DND-41 (cell line): ENCODE results near the gene BRK1.
A peak's percentile ranks its signal among the peaks of the same experiment; 100 is the strongest.

Experiments used
- ATAC-seq: fragments of 200-7000 bp; cut with Tn5 transposase; 3 replicates; pipeline ENCODE4 v1.9.1; 2021; ENCODE audit warnings: low read depth; ENCODE audit not compliant: insufficient read depth
- DNase-seq: peaks from one replicate; pipeline ENCODE4 v3.0.0-alpha.2; 2020
- H2AFZ ChIP-seq: 2 replicates; pipeline ENCODE4 v1.6.0; 2012; ENCODE audit warnings: low read depth, low read length
- H3K27ac ChIP-seq: 2 replicates; pipeline ENCODE4 v1.5.1; 2012; ENCODE audit warnings: low read length, inconsistent platforms
- H3K27me3 ChIP-seq: fragments of 200-600 bp; sonication (generic); 2 replicates; pipeline ENCODE4 v1.6.0; 2012; ENCODE audit warnings: low read length, mild to moderate bottlenecking, inconsistent platforms; ENCODE audit not compliant: insufficient read depth, poor library complexity
- H3K36me3 ChIP-seq: 2 replicates; pipeline ENCODE4 v1.5.1; 2012; ENCODE audit warnings: low read length, inconsistent platforms; ENCODE audit not compliant: insufficient read depth
- H3K4me1 ChIP-seq: 2 replicates; pipeline ENCODE4 v1.5.1; 2012; ENCODE audit warnings: mild to moderate bottlenecking, low read length; ENCODE audit not compliant: insufficient read depth
- H3K4me2 ChIP-seq: 2 replicates; pipeline ENCODE4 v1.6.0; 2012; ENCODE audit warnings: mild to moderate bottlenecking, moderate library complexity, low read length, inconsistent platforms; ENCODE audit not compliant: insufficient read depth
- H3K4me3 ChIP-seq, 2 experiments: fragments of 200-600 bp in 1 of 2; shearing (Covaris generic) in 1 of 2; 2 replicates each; pipeline ENCODE4 v1.5.1; 2012 to 2016; ENCODE audit warnings: inconsistent platforms in 2 of 2, low read length in 2 of 2, mild to moderate bottlenecking in 2 of 2, low read depth in 1 of 2, moderate library complexity in 1 of 2
- H3K79me2 ChIP-seq: 2 replicates; pipeline ENCODE4 v1.6.0; 2012; ENCODE audit warnings: low read length, inconsistent platforms; ENCODE audit not compliant: insufficient read depth
- H3K9ac ChIP-seq: 2 replicates; pipeline ENCODE4 v1.6.0; 2012; ENCODE audit warnings: low read depth, mild to moderate bottlenecking, inconsistent platforms, low read length, moderate library complexity
- H3K9me3 ChIP-seq: 2 replicates; pipeline ENCODE4 v1.5.1; 2012; ENCODE audit warnings: low read length, moderate library complexity, mild to moderate bottlenecking, inconsistent platforms; ENCODE audit not compliant: insufficient read depth, severe bottlenecking
- H4K20me1 ChIP-seq: 2 replicates; pipeline ENCODE4 v1.6.0; 2012; ENCODE audit warnings: low read length; ENCODE audit not compliant: insufficient read depth
- CTCF ChIP-seq: IDR thresholded peaks from 2 replicates; pipeline ENCODE4 v1.5.1; 2012; ENCODE audit warnings: borderline replicate concordance, low read length, moderate library complexity, mild to moderate bottlenecking; ENCODE audit not compliant: poor library complexity, severe bottlenecking; ENCODE audit errors: extremely low read depth
- EZH2 ChIP-seq: IDR thresholded peaks from 3 replicates; pipeline ENCODE4 v1.6.1; 2012; ENCODE audit warnings: borderline replicate concordance, low read depth, mild to moderate bottlenecking, moderate library complexity, low read length, inconsistent platforms; ENCODE audit not compliant: severe bottlenecking

BRK1 gene

GRCh38 chr3:10116138-10116460 is 624 bp downstream of the BRK1 start:
- peaks cover 21% of the 10 kb centered on the region for H3K36me3 ChIP-seq
- H3K27me3 ChIP-seq = no peaks in the 10 kb centered on the region
- H3K4me1 ChIP-seq = peaks cover 33% of the 10 kb centered on the region
- peak overlapping the region; percentile 66 for H3K9ac ChIP-seq
- H3K4me3 ChIP-seq = peak overlapping the region; percentile 63 to 68
- no peak for ATAC-seq
- H3K79me2 ChIP-seq = peaks cover 54% of the 10 kb centered on the region
- H3K4me2 ChIP-seq = peak overlapping the region; percentile 80
- H3K27ac ChIP-seq = peak overlapping the region; percentile 80
- H2AFZ ChIP-seq = peak overlapping the region; percentile 86
- H4K20me1 ChIP-seq = peaks cover 20% of the 10 kb centered on the region; the same call in 1 of the 2 replicates
- DNase-seq = no peak
- no peak for TF ChIP-seq CTCF
- H3K9me3 ChIP-seq = no peaks in the 10 kb centered on the region

- Histone ChIP-seq H3K27me3 (no peaks in the 10 kb centered on the region), H4K20me1 (peaks cover 20% of the 10 kb centered on the region; the same call in 1 of the 2 replicates), H3K9me3 (no peaks in the 10 kb centered on the region), H3K4me2 (peak overlapping the region; percentile 80), H3K4me1 (peaks cover 33% of the 10 kb centered on the region), H3K27ac (no peak overlapping the region), H3K79me2 (peaks cover 62% of the 10 kb centered on the region), H2AFZ (no peak overlapping the region), H3K9ac (peak overlapping the region; percentile 66), H3K4me3 (peak overlapping the region; percentile 63 to 68; a peak in 3 of 4 replicates), H3K36me3 (peaks cover 26% of the 10 kb centered on the region)
- TF ChIP-seq EZH2 = no peak
- TF ChIP-seq CTCF = no peak
- ATAC-seq = no peak
- DNase-seq = no peak
Measured at GRCh38 chr3:10116928-10117327, 1.5 kb downstream of the BRK1 start.

- peaks cover 21% of the 10 kb centered on the region; the same call in 1 of the 2 replicates for H4K20me1 ChIP-seq
Measured at GRCh38 chr3:10119376-10119775, 3.9 kb downstream of the BRK1 start.

More at GRCh38 chr3:10119376-10119775, 3.9 kb downstream of the BRK1 start:
- Histone ChIP-seq H3K27ac (no peak overlapping the region), H3K27me3 (no peaks in the 10 kb centered on the region), H3K9ac (no peak overlapping the region), H3K4me1 (peaks cover 33% of the 10 kb centered on the region), H3K4me3 (no peak overlapping the region), H3K4me2 (no peak overlapping the region), H3K79me2 (peaks cover 81% of the 10 kb centered on the region), H3K9me3 (no peaks in the 10 kb centered on the region), H2AFZ (no peak overlapping the region), H3K36me3 (peaks cover 32% of the 10 kb centered on the region)
- no peak for TF ChIP-seq CTCF
- no peak for TF ChIP-seq EZH2
- ATAC-seq (no peak), DNase-seq (no peak)
